Measurements from ENCODE around the gene STAM. TPM values are rescaled to one million over a fixed set of nuclear protein-coding genes. Genes with fewer than 3 reads are reported as not detected.
"Not testable (repeated sequence)": the region's sequence is repeated elsewhere in the genome, so short reads cannot be mapped to it uniquely, and the experiment has no call there.

The STAM gene
- total RNA-seq, 1 experiment from 2014 or later: 38.8 TPM

GRCh38 chr10:17713758-17714157 lies 69.8 kb downstream of the STAM start:
- no peaks in the 10 kb centered on the region for H3K9me3 ChIP-seq (ENCODE audit: insufficient read depth, low read depth)
- no peak overlapping the region for H2AFZ ChIP-seq
- no peaks in the 10 kb centered on the region for H3K4me1 ChIP-seq (replicated peaks; ENCODE audit: insufficient read depth)
- no peak overlapping the region for H3K4me3 ChIP-seq
- H3K27ac ChIP-seq: no peak overlapping the region
- BruUV-seq (replicated peaks): no TSS peak
- TF ChIP-seq EZH2 (IDR thresholded peaks at IDR 0.05; ENCODE audit: low read depth): no peak
- TF ChIP-seq, protein P1, sequence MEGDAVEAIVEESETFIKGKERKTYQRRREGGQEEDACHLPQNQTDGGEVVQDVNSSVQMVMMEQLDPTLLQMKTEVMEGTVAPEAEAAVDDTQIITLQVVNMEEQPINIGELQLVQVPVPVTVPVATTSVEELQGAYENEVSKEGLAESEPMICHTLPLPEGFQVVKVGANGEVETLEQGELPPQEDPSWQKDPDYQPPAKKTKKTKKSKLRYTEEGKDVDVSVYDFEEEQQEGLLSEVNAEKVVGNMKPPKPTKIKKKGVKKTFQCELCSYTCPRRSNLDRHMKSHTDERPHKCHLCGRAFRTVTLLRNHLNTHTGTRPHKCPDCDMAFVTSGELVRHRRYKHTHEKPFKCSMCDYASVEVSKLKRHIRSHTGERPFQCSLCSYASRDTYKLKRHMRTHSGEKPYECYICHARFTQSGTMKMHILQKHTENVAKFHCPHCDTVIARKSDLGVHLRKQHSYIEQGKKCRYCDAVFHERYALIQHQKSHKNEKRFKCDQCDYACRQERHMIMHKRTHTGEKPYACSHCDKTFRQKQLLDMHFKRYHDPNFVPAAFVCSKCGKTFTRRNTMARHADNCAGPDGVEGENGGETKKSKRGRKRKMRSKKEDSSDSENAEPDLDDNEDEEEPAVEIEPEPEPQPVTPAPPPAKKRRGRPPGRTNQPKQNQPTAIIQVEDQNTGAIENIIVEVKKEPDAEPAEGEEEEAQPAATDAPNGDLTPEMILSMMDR (conservative IDR thresholded peaks at IDR 0.05): no peak
- no peaks in the 10 kb centered on the region for H3K36me3 ChIP-seq (ENCODE audit: low read depth)
- H4K20me1 ChIP-seq (ENCODE audit: insufficient read depth): no peaks in the 10 kb centered on the region
- H3F3A ChIP-seq (ENCODE audit: insufficient read depth, low read depth): no peaks in the 10 kb centered on the region
- ChIA-PET CTCF (no interaction called here), POLR2A (ENCODE audit: unreplicated experiment) (no interaction called here)
- no peaks in the 10 kb centered on the region for H3K9me2 ChIP-seq (ENCODE audit: insufficient read depth)
- H3K27me3 ChIP-seq (ENCODE audit: insufficient read depth, low read depth): no peaks in the 10 kb centered on the region
- intact Hi-C loops (cut with micrococcal nuclease; ENCODE audit: unreplicated experiment): no loop called here
- no peak for DNase-seq
- H3K79me2 ChIP-seq (ENCODE audit: low read depth): no peaks in the 10 kb centered on the region
- no peak overlapping the region for H3K4me2 ChIP-seq

DNA sequence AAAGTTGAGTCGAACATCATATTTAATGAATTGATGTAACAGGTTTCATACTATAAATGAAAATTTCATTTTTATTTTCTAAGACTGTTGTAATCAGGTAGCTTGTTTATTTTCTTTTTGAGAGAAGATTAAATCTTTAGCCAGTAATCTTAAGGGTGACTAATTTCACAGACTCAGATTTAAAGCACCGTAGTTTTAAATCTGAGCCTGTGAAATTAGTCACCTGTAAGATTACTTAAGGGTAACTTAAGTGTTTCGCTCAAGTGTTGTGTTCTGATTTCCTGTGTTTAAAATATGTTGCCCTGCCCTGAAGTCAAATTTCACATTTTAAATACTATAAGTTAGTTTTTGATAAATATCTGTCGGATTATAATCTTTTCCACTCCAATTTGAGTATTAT lies 72.2 kb downstream of the STAM start:
- Histone ChIP-seq H3K9me3 (ENCODE audit: insufficient read depth, low read depth) (no peaks in the 10 kb centered on the region), H3K27ac (no peak overlapping the region), H3K4me3 (no peak overlapping the region), H3K27me3 (ENCODE audit: insufficient read depth, low read depth) (no peaks in the 10 kb centered on the region), H3K36me3 (ENCODE audit: low read depth) (no peaks in the 10 kb centered on the region), H2AFZ (no peak overlapping the region), H3K9me2 (ENCODE audit: insufficient read depth) (no peaks in the 10 kb centered on the region), H3K4me1 (replicated peaks; ENCODE audit: insufficient read depth) (no peaks in the 10 kb centered on the region), H3F3A (ENCODE audit: insufficient read depth, low read depth) (no peaks in the 10 kb centered on the region), H4K20me1 (ENCODE audit: insufficient read depth) (no peaks in the 10 kb centered on the region), H3K4me2 (no peak overlapping the region), H3K79me2 (ENCODE audit: low read depth) (no peaks in the 10 kb centered on the region)
- intact Hi-C loops (cut with micrococcal nuclease; ENCODE audit: unreplicated experiment): no loop called here
- BruUV-seq (replicated peaks): no TSS peak
- CTCF ChIA-PET: no interaction called here
- no peak for DNase-seq
- TF ChIP-seq, protein P1 (conservative IDR thresholded peaks at IDR 0.05): no peak
- no peak for TF ChIP-seq EZH2 (IDR thresholded peaks at IDR 0.05; ENCODE audit: low read depth)
- POLR2A ChIA-PET (ENCODE audit: unreplicated experiment): no interaction called here

DNA sequence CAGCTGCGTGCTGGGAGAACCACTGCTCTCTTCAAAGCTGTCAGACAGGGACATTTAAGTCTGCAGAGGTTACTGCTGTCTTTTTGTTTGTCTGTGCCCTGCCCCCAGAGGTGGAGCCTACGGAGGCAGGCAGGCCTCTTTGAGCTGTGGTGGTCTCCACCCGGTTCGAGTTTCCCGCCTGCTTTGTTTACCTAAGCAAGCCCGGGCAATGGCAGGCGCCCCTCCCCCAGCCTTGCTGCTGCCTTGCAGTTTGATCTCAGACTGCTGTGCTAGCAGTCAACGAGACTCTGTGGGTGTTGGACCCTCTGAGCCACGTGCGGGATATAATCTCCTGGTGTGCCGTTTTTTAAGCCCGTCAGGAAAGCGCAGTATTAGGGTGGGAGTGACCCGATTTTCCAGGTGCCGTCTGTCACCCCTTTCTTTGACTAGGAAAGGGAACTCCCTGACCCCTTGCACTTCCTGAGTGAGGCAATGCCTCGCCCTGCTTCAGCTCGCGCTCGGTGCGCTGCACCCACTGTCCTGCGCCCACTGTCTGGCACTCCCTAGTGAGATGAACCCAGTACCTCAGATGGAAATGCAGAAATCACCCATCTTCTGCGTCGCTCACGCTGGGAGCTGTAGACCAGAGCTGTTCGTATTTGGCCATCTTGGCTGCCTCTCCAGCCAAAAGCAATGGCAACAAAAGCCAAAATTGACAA lies 78.5 kb downstream of the STAM start:
- H3K9me3 ChIP-seq (ENCODE audit: insufficient read depth, low read depth); H3F3A ChIP-seq (ENCODE audit: insufficient read depth, low read depth); BruUV-seq (replicated peaks); H3K4me1 ChIP-seq (replicated peaks; ENCODE audit: insufficient read depth); H4K20me1 ChIP-seq (ENCODE audit: insufficient read depth); H3K27ac ChIP-seq; CTCF ChIA-PET; H3K36me3 ChIP-seq (ENCODE audit: low read depth); H3K4me2 ChIP-seq; H3K79me2 ChIP-seq (ENCODE audit: low read depth); intact Hi-C loops (cut with micrococcal nuclease; ENCODE audit: unreplicated experiment); H2AFZ ChIP-seq; H3K9me2 ChIP-seq (ENCODE audit: insufficient read depth); H3K27me3 ChIP-seq (ENCODE audit: insufficient read depth, low read depth); POLR2A ChIA-PET (ENCODE audit: unreplicated experiment); H3K4me3 ChIP-seq; DNase-seq: not testable (repeated sequence)

DNA sequence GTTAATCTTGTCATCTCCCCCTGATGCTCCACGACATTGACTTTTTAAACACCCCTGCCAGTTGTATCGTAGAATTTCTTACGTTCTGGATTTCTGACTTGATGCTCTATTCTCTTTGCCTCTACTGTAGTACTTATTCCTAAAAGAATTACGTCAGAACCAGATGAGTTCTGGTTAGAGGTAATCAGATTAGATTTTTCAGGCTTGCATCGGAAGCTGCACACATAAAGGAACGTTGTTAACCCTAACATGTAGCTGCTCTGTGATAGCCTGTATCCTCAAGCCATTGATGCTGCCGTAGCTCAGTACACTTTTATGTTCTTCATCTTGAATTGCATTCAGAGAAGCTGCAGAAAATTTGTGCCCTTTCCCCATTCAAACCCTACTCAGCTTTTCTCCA lies 81.8 kb downstream of the STAM start:
- BruUV-seq (replicated peaks): no TSS peak
- CTCF ChIA-PET: no interaction called here
- TF ChIP-seq EZH2 (IDR thresholded peaks at IDR 0.05; ENCODE audit: low read depth): no peak
- TF ChIP-seq, protein P1 (conservative IDR thresholded peaks at IDR 0.05): no peak

More for the DNA sequence above, 81.8 kb downstream of the STAM start:
- H3K9me3 ChIP-seq (ENCODE audit: insufficient read depth, low read depth): no peaks in the 10 kb centered on the region
- POLR2A ChIA-PET (ENCODE audit: unreplicated experiment): no interaction called here
- H3K27ac ChIP-seq: no peak overlapping the region
- H3K4me1 ChIP-seq (replicated peaks; ENCODE audit: insufficient read depth): no peaks in the 10 kb centered on the region
- no peak overlapping the region for H3K4me3 ChIP-seq
- no peak overlapping the region for H3K4me2 ChIP-seq
- intact Hi-C loops (cut with micrococcal nuclease; ENCODE audit: unreplicated experiment): no loop called here
- no peaks in the 10 kb centered on the region for H3K36me3 ChIP-seq (ENCODE audit: low read depth)
- DNase-seq: no peak
- no peaks in the 10 kb centered on the region for H3F3A ChIP-seq (ENCODE audit: insufficient read depth, low read depth)
- no peaks in the 10 kb centered on the region for H4K20me1 ChIP-seq (ENCODE audit: insufficient read depth)
- H3K9me2 ChIP-seq (ENCODE audit: insufficient read depth): no peaks in the 10 kb centered on the region
- H3K27me3 ChIP-seq (ENCODE audit: insufficient read depth, low read depth): no peaks in the 10 kb centered on the region
- no peaks in the 10 kb centered on the region for H3K79me2 ChIP-seq (ENCODE audit: low read depth)
- H2AFZ ChIP-seq: no peak overlapping the region
